Measurements from ENCODE around the gene TBX22. TPM values are rescaled to one million over a fixed set of nuclear protein-coding genes. Genes with fewer than 3 reads are reported as not detected.

The TBX22 gene, protein sequence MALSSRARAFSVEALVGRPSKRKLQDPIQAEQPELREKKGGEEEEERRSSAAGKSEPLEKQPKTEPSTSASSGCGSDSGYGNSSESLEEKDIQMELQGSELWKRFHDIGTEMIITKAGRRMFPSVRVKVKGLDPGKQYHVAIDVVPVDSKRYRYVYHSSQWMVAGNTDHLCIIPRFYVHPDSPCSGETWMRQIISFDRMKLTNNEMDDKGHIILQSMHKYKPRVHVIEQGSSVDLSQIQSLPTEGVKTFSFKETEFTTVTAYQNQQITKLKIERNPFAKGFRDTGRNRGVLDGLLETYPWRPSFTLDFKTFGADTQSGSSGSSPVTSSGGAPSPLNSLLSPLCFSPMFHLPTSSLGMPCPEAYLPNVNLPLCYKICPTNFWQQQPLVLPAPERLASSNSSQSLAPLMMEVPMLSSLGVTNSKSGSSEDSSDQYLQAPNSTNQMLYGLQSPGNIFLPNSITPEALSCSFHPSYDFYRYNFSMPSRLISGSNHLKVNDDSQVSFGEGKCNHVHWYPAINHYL
- not detected in 2 replicates for total RNA-seq

DNA sequence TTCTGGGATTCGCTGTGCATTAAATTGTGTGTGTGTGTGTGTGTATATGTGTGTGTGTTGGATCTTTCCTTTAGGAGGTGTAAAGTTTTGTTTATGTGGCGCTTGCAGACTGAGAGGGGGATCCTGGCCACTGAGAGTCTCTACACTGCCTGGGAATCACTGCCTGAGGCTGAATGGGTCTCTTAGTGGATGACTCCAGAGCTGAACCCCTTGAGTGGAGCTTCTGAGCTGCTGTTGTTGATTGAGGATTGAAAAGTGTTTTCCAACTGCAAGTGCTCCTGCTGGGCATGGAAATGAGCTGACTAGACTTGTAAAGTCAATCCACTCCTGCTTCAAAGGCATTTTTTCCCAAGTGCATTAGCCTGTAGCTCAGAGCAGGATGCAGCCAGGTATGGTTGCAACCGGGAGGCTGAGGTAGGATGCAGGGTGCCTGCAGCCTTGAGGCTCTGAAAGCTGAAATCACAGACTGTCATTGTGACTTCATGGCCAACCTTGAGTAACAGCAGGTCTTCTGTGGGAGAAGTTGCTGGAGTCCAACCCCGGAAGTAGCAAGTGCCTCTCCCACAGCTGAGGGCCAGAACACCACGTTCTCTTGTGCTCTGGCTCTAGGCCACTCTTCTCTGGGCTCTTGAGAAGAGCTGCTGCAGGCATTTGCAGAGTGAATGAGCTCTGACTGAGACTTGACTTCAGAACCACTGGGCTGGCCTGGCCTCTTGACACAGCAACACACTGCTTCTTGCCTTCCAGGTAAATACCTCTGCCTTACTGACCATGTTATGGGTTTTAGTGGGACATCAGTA is at the start of gene TBX22:
Gene TBX22 (plus strand): TSS at position 613 of the 800 bp plus-strand sequence. CDS start 7,517 bp downstream, outside the sequence.

All from hair follicle dermal papilla cell (primary cell).